ENCODE data around the gene AKR7A2.

DNA sequence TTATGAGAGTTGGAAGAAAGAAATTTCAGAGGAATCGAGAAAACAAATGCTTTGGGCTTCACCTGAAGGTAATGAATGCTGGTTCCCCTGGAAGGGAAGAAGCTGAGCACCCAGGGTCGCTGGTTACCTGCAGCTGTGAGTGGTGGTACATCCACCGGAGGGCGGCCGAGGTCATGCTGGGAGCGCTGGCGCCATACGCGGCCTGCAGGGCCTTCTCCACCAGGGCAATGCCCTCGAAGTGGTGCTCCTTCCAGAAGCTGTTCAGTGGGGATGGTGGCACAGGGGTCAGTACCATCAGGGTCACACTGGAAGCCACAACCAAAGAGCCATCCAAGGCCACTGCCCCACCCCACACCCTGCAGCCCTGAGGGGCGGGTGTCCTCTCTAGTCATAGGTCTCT is 43.5 kb downstream of the AKR7A2 start:
- TF ChIP-seq, protein P1, sequence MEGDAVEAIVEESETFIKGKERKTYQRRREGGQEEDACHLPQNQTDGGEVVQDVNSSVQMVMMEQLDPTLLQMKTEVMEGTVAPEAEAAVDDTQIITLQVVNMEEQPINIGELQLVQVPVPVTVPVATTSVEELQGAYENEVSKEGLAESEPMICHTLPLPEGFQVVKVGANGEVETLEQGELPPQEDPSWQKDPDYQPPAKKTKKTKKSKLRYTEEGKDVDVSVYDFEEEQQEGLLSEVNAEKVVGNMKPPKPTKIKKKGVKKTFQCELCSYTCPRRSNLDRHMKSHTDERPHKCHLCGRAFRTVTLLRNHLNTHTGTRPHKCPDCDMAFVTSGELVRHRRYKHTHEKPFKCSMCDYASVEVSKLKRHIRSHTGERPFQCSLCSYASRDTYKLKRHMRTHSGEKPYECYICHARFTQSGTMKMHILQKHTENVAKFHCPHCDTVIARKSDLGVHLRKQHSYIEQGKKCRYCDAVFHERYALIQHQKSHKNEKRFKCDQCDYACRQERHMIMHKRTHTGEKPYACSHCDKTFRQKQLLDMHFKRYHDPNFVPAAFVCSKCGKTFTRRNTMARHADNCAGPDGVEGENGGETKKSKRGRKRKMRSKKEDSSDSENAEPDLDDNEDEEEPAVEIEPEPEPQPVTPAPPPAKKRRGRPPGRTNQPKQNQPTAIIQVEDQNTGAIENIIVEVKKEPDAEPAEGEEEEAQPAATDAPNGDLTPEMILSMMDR (IDR thresholded peaks at IDR 0.05) = no peak
- TF ChIP-seq POLR2A (IDR thresholded peaks at IDR 0.05) (no peak), POLR2AphosphoS5 (IDR thresholded peaks at IDR 0.05) (no peak), EP300 (IDR thresholded peaks at IDR 0.05) (no peak)
